Measurements from ENCODE around the gene GPR132. TPM values are rescaled to one million over a fixed set of nuclear protein-coding genes. Genes with fewer than 3 reads are reported as not detected.

GPR132 gene
- total RNA-seq, 1 experiment from 2014 or later: 0.20 TPM

GRCh38 chr14:105085766-105086165, 20.5 kb upstream of the GPR132 start:
- Histone ChIP-seq H3K56ac (ENCODE audit: insufficient read length, low read depth, low read length) (no peak overlapping the region), H3K18ac (ENCODE audit: insufficient read length, low read depth, low read length) (no peak overlapping the region), H2BK120ac (ENCODE audit: low read depth, low read length, poor library complexity, severe bottlenecking) (no peak overlapping the region), H2AFZ (ENCODE audit: low read length) (no peak overlapping the region), H3K27ac (ENCODE audit: insufficient read length, low read depth, low read length) (no peak overlapping the region), H3K14ac (ENCODE audit: insufficient read depth, low read length) (no peak overlapping the region), H3K4ac (ENCODE audit: low read depth, low read length) (no peak overlapping the region), H3K4me1 (ENCODE audit: insufficient read depth, low read length) (no peaks in the 10 kb centered on the region; the same call in 1 of the 2 replicates), H3T11ph (ENCODE audit: low read length) (no peak overlapping the region), H4K20me1 (ENCODE audit: control insufficient read depth, insufficient read depth, insufficient read length) (no peaks in the 10 kb centered on the region), H3K4me2 (ENCODE audit: insufficient read depth, insufficient read length, low read length) (no peak overlapping the region), H2BK20ac (ENCODE audit: low read depth, low read length, poor library complexity, severe bottlenecking) (no peak overlapping the region), H3K79me2 (ENCODE audit: insufficient read depth, low read length) (no peaks in the 10 kb centered on the region), H2AK5ac (ENCODE audit: insufficient read length, low read length) (no peak overlapping the region), H4K5ac (ENCODE audit: insufficient read length, low read depth, low read length) (no peak overlapping the region), H2BK12ac (ENCODE audit: insufficient read length, low read depth, low read length) (no peak overlapping the region), H3K9ac (ENCODE audit: extremely low read depth, insufficient read length, low read length) (no peak overlapping the region), H3K23ac (ENCODE audit: insufficient read length, low read depth, low read length) (no peak overlapping the region), H3K23me2 (ENCODE audit: insufficient read length, low read depth, low read length, poor library complexity, severe bottlenecking) (peaks cover 10% of the 10 kb centered on the region), H4K8ac (replicated peaks; ENCODE audit: insufficient read length, low read depth, low read length) (no peak overlapping the region), H3K27me3 (ENCODE audit: insufficient read depth, low read length) (peaks cover 9% of the 10 kb centered on the region; the same call in 1 of the 2 replicates), H4K91ac (ENCODE audit: insufficient read length, low read depth, low read length) (no peak overlapping the region), H3K9me3 (ENCODE audit: control insufficient read depth, low read depth, low read length) (no peaks in the 10 kb centered on the region), H2BK5ac (ENCODE audit: insufficient read length, low read length) (no peak overlapping the region), H3K79me1 (ENCODE audit: insufficient read depth, low read depth, low read length, poor library complexity, severe bottlenecking) (no peaks in the 10 kb centered on the region), H2BK15ac (ENCODE audit: low read depth, low read length) (no peak overlapping the region)
- H3K27me3 Mint-ChIP-seq (ENCODE audit: low read depth): peaks cover 72% of the 10 kb centered on the region
- TF ChIP-seq, protein P1, sequence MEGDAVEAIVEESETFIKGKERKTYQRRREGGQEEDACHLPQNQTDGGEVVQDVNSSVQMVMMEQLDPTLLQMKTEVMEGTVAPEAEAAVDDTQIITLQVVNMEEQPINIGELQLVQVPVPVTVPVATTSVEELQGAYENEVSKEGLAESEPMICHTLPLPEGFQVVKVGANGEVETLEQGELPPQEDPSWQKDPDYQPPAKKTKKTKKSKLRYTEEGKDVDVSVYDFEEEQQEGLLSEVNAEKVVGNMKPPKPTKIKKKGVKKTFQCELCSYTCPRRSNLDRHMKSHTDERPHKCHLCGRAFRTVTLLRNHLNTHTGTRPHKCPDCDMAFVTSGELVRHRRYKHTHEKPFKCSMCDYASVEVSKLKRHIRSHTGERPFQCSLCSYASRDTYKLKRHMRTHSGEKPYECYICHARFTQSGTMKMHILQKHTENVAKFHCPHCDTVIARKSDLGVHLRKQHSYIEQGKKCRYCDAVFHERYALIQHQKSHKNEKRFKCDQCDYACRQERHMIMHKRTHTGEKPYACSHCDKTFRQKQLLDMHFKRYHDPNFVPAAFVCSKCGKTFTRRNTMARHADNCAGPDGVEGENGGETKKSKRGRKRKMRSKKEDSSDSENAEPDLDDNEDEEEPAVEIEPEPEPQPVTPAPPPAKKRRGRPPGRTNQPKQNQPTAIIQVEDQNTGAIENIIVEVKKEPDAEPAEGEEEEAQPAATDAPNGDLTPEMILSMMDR (conservative IDR thresholded peaks at IDR 0.05): no peak
- peaks cover 0 to 2% of the 10 kb centered on the region in 2 experiments; a peak in 1 of 5 replicates for H3K9me3 Mint-ChIP-seq
- H3K36me3 Mint-ChIP-seq (ENCODE audit: insufficient read depth in 1 of 3, low read depth in 3 of 3): no peaks in the 10 kb centered on the region
- no peak for DNase-seq
- H3K27ac Mint-ChIP-seq: no peak overlapping the region
- H3K4me1 Mint-ChIP-seq: peaks cover 6 to 10% of the 10 kb centered on the region in 2 experiments
- WGBS (ENCODE audit: extremely low coverage, insufficient read length, low lambda C conversion rate): no CpG with 5 or more reads among the region's 5 CpGs
- H3K4me3 Mint-ChIP-seq: no peak overlapping the region

All from H9 (cell line).